WTC11 (cell line): ENCODE measurements around the gene WNT8B. TPM values are rescaled to one million over a fixed set of nuclear protein-coding genes. Genes with fewer than 3 reads are reported as not detected.

ENCODE experiments used
- ATAC-seq: fragments of 200-7000 bp; cut with Tn5 transposase; 2 replicates; pipeline ENCODE4 v1.10.0; 2021; ENCODE audit warnings: mild to moderate bottlenecking, moderate library complexity
- CTCF ChIA-PET: fragments of 300-600 bp; sonication (Branson Sonifier 250); formaldehyde crosslinking; loops from one replicate; lab custom pipeline; 2021; ENCODE audit warnings: antibody characterized with exemption; lab: Charles Lee
- POLR2A ChIA-PET: fragments of 350-600 bp; sonication (Branson Sonifier 250); formaldehyde crosslinking; loops from one replicate; lab custom pipeline; 2021; ENCODE audit warnings: antibody characterized with exemption; lab: Charles Lee
- DNase-seq: peaks from one replicate; pipeline ENCODE4 v3.0.0; 2021; ENCODE audit warnings: low spot score
- H3K27ac Mint-ChIP-seq: 2 replicates; pipeline ENCODE4 v1.8.0; 2021; ENCODE audit warnings: mixed read lengths
- H3K27me3 Mint-ChIP-seq: 2 replicates; pipeline ENCODE4 v1.8.0; 2021; ENCODE audit warnings: low read depth, mild to moderate bottlenecking, moderate library complexity, mixed read lengths
- H3K36me3 Mint-ChIP-seq: 2 replicates; pipeline ENCODE4 v1.8.0; 2021; ENCODE audit warnings: mixed read lengths
- H3K4me1 Mint-ChIP-seq: 2 replicates; pipeline ENCODE4 v1.8.0; 2022; ENCODE audit warnings: mixed read lengths
- H3K4me3 Mint-ChIP-seq: 2 replicates; pipeline ENCODE4 v1.8.0; 2021; ENCODE audit warnings: mild to moderate bottlenecking, moderate library complexity, mixed read lengths
- H3K9me3 Mint-ChIP-seq: 2 replicates; pipeline ENCODE4 v1.8.0; 2021; ENCODE audit warnings: mixed read lengths
- CDX4 ChIP-seq: fragments of 250-450 bp; sonication (Bioruptor Pico); IDR thresholded peaks from 2 replicates; pipeline ENCODE4 v1.9.0; 2021; ENCODE audit warnings: moderate library complexity, mild to moderate bottlenecking, inconsistent platforms, borderline replicate concordance
- E2F1 ChIP-seq: sonication (generic); formaldehyde crosslinking; IDR thresholded peaks from 2 replicates; pipeline ENCODE4 v1.8.0; 2022; ENCODE audit warnings: mild to moderate bottlenecking, missing genetic modification reagents
- EMX1 ChIP-seq: fragments of 250-450 bp; sonication (Bioruptor Pico); IDR thresholded peaks from 2 replicates; pipeline ENCODE4 v1.8.0; 2021; ENCODE audit warnings: mild to moderate bottlenecking
- FOXK1 ChIP-seq: sonication (generic); formaldehyde crosslinking; IDR thresholded peaks from 2 replicates; pipeline ENCODE4 v1.8.0; 2022; ENCODE audit warnings: mild to moderate bottlenecking, moderate library complexity, missing genetic modification reagents
- FOXP1 ChIP-seq: sonication (generic); formaldehyde crosslinking; IDR thresholded peaks from 2 replicates; pipeline ENCODE4 v1.8.0; 2022; ENCODE audit warnings: missing genetic modification reagents, mild to moderate bottlenecking, moderate library complexity, borderline replicate concordance
- FOXP4 ChIP-seq: sonication (generic); formaldehyde crosslinking; IDR thresholded peaks from 2 replicates; pipeline ENCODE4 v1.8.0; 2022; ENCODE audit warnings: mild to moderate bottlenecking, missing genetic modification reagents
- GABPB1 ChIP-seq: sonication (generic); formaldehyde crosslinking; IDR thresholded peaks from 2 replicates; pipeline ENCODE4 v1.8.1; 2023; ENCODE audit warnings: mild to moderate bottlenecking, missing genetic modification reagents
- GRHL2 ChIP-seq: fragments of 250-450 bp; sonication (Bioruptor Pico); IDR thresholded peaks from 2 replicates; pipeline ENCODE4 v1.8.0; 2022; ENCODE audit warnings: mild to moderate bottlenecking, moderate library complexity; ENCODE audit not compliant: insufficient replicate concordance, severe bottlenecking
- MXD4 ChIP-seq: fragments of 250-450 bp; sonication (Bioruptor Pico); IDR thresholded peaks from 2 replicates; pipeline ENCODE4 v1.8.0; 2021; ENCODE audit warnings: mild to moderate bottlenecking, moderate library complexity, borderline replicate concordance
- MYBL2 ChIP-seq: sonication (generic); formaldehyde crosslinking; IDR thresholded peaks from 2 replicates; pipeline ENCODE4 v1.8.1; 2023; ENCODE audit warnings: mild to moderate bottlenecking, moderate library complexity, missing genetic modification reagents
- NFE2L1 ChIP-seq: sonication (generic); formaldehyde crosslinking; IDR thresholded peaks from 2 replicates; pipeline ENCODE4 v1.8.1; 2023; ENCODE audit warnings: missing genetic modification reagents
- NR1H2 ChIP-seq: sonication (generic); formaldehyde crosslinking; IDR thresholded peaks from 2 replicates; pipeline ENCODE4 v1.9.0; 2021; ENCODE audit warnings: mild to moderate bottlenecking, moderate library complexity, missing genetic modification reagents
- OVOL2 ChIP-seq: fragments of 250-450 bp; sonication (Bioruptor Pico); IDR thresholded peaks from 2 replicates; pipeline ENCODE4 v1.9.0; 2021; ENCODE audit warnings: mild to moderate bottlenecking, borderline replicate concordance
- RORB ChIP-seq: fragments of 250-450 bp; sonication (Bioruptor Pico); IDR thresholded peaks from 2 replicates; pipeline ENCODE4 v1.9.0; 2021; ENCODE audit warnings: mild to moderate bottlenecking
- SOX15 ChIP-seq: fragments of 250-450 bp; sonication (Bioruptor Pico); IDR thresholded peaks from 2 replicates; pipeline ENCODE4 v1.9.0; 2021; ENCODE audit warnings: mild to moderate bottlenecking
- STAT6 ChIP-seq: sonication (generic); formaldehyde crosslinking; conservative IDR thresholded peaks from 2 replicates; pipeline ENCODE4 v1.8.1; 2023; ENCODE audit warnings: mild to moderate bottlenecking, low read depth, missing genetic modification reagents, moderate library complexity
- TEAD4 ChIP-seq: sonication (generic); formaldehyde crosslinking; IDR thresholded peaks from 2 replicates; pipeline ENCODE4 v1.8.0; 2022; ENCODE audit warnings: mild to moderate bottlenecking, missing genetic modification reagents
- TP53 ChIP-seq: sonication (generic); formaldehyde crosslinking; IDR thresholded peaks from 2 replicates; pipeline ENCODE4 v1.8.1; 2023; ENCODE audit warnings: mild to moderate bottlenecking, missing genetic modification reagents
- ZBTB21 ChIP-seq: sonication (generic); formaldehyde crosslinking; IDR thresholded peaks from 2 replicates; pipeline ENCODE4 v1.8.1; 2023; ENCODE audit warnings: mild to moderate bottlenecking, missing genetic modification reagents, borderline replicate concordance
- ZNF138 ChIP-seq: sonication (generic); formaldehyde crosslinking; conservative IDR thresholded peaks from 2 replicates; pipeline ENCODE4 v1.8.1; 2022; ENCODE audit warnings: mild to moderate bottlenecking, moderate library complexity, missing genetic modification reagents
- ZNF263 ChIP-seq: sonication (generic); formaldehyde crosslinking; IDR thresholded peaks from 2 replicates; pipeline ENCODE4 v1.8.1; 2022; ENCODE audit warnings: low read depth, mild to moderate bottlenecking, moderate library complexity, missing genetic modification reagents
- ZNF423 ChIP-seq: fragments of 250-450 bp; sonication (Bioruptor Pico); IDR thresholded peaks from 2 replicates; pipeline ENCODE4 v2.1.2; 2022; ENCODE audit warnings: mild to moderate bottlenecking, moderate library complexity
- total RNA-seq: library from RNA; stranded (reverse); gene quantifications from 3 replicates; pipeline ENCODE4 v1.2.3, GENCODE V29; 2021
- TF ChIP-seq, protein P1 (sequence below): sonication (generic); formaldehyde crosslinking; IDR thresholded peaks from 2 replicates; pipeline ENCODE4 v1.8.1; 2023; ENCODE audit warnings: mild to moderate bottlenecking, missing genetic modification reagents, moderate library complexity
- TF ChIP-seq, protein P2 (sequence below): sonication (generic); formaldehyde crosslinking; IDR thresholded peaks from 2 replicates; pipeline ENCODE4 v1.8.1; 2022; ENCODE audit warnings: low read depth, mild to moderate bottlenecking, moderate library complexity, missing genetic modification reagents, borderline replicate concordance
- TF ChIP-seq, protein P3 (sequence below): sonication (generic); formaldehyde crosslinking; IDR thresholded peaks from 2 replicates; pipeline ENCODE4 v1.8.0; 2022; ENCODE audit warnings: mild to moderate bottlenecking, missing genetic modification reagents
- TF ChIP-seq, protein P4 (sequence below): fragments of 200-600 bp; IDR thresholded peaks from 2 replicates; pipeline ENCODE4 v1.8.0; 2022; ENCODE audit warnings: antibody characterized with exemption

Gene WNT8B
- total RNA-seq, 1 experiment from 2014 or later: 0.68 TPM

DNA sequence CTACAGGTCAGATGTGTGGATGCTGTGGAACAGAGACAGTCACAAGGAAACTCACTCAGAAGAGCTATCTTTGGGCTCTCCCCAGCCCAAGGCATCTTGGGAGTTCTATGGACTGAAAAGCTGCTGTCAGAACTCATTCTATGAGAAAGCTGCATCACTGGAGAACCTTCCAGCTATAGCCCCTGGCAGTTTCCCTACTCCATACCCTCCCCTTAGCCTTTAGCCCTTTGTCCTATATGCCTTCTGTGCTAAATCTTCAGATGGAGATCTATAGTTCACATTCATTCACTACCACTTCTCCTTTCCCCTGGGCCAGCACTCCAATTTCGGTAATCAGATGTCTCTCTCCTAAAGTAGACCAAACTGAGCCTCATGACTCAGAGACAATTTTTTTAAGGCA lies 6.9 kb downstream of the WNT8B start:
- Mint-ChIP-seq H3K27ac (no peak overlapping the region), H3K27me3 (peaks cover 90% of the 10 kb centered on the region)
- CTCF ChIA-PET: interaction anchor here (2.2 to 3.1 kb wide), 4 partner anchors 13 to 49 kb away, joined by 8 to 22 read pairs (median 14); no protein-coding TSS in a partner anchor
- TF ChIP-seq FOXP1 (no peak), SOX15 (CRISPR knock-in tag) (no peak), NR1H2 (CRISPR knock-in tag) (no peak), GRHL2 (CRISPR knock-in tag) (no peak), MYBL2 (CRISPR knock-in tag) (no peak), EMX1 (CRISPR knock-in tag) (no peak), TP53 (CRISPR knock-in tag) (no peak), FOXP4 (CRISPR knock-in tag) (no peak), STAT6 (CRISPR knock-in tag) (no peak), ZBTB21 (CRISPR knock-in tag) (no peak), CDX4 (CRISPR knock-in tag) (no peak), ZNF138 (CRISPR knock-in tag) (no peak), OVOL2 (CRISPR knock-in tag) (no peak), NFE2L1 (CRISPR knock-in tag) (no peak)
- TF ChIP-seq, protein P1, sequence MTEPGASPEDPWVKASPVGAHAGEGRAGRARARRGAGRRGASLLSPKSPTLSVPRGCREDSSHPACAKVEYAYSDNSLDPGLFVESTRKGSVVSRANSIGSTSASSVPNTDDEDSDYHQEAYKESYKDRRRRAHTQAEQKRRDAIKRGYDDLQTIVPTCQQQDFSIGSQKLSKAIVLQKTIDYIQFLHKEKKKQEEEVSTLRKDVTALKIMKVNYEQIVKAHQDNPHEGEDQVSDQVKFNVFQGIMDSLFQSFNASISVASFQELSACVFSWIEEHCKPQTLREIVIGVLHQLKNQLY (CRISPR knock-in tag): no peak
- TF ChIP-seq, all 79 proteins: peak for 0
- Mint-ChIP-seq H3K9me3 (no peaks in the 10 kb centered on the region), H3K36me3 (no peaks in the 10 kb centered on the region), H3K4me1 (no peaks in the 10 kb centered on the region), H3K4me3 (no peak overlapping the region)
- DNase-seq (no peak), ATAC-seq (no peak)
- POLR2A ChIA-PET: no interaction called here

GRCh38 chr10:100470367-100470766 lies 7.6 kb downstream of the WNT8B start:
- peaks cover 90% of the 10 kb centered on the region for H3K27me3 Mint-ChIP-seq
- DNase-seq (no peak), ATAC-seq (no peak)
- ChIA-PET POLR2A (no interaction called here), CTCF (interaction anchor here (2.5 to 3.1 kb wide), 2 partner anchors 12 to 49 kb away, joined by 21 to 22 read pairs; no protein-coding TSS in a partner anchor)
- no peak overlapping the region for H3K27ac Mint-ChIP-seq
- no peaks in the 10 kb centered on the region for H3K4me1 Mint-ChIP-seq
- no peaks in the 10 kb centered on the region for H3K36me3 Mint-ChIP-seq
- no peak overlapping the region for H3K4me3 Mint-ChIP-seq
- no peaks in the 10 kb centered on the region for H3K9me3 Mint-ChIP-seq
- TF ChIP-seq, protein P2, sequence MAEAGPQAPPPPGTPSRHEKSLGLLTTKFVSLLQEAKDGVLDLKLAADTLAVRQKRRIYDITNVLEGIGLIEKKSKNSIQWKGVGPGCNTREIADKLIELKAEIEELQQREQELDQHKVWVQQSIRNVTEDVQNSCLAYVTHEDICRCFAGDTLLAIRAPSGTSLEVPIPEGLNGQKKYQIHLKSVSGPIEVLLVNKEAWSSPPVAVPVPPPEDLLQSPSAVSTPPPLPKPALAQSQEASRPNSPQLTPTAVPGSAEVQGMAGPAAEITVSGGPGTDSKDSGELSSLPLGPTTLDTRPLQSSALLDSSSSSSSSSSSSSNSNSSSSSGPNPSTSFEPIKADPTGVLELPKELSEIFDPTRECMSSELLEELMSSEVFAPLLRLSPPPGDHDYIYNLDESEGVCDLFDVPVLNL (CRISPR knock-in tag): no peak
- no peak for TF ChIP-seq GABPB1 (CRISPR knock-in tag)
- no peak for TF ChIP-seq E2F1
- TF ChIP-seq ZNF263 (CRISPR knock-in tag): no peak
- TF ChIP-seq, protein P3, sequence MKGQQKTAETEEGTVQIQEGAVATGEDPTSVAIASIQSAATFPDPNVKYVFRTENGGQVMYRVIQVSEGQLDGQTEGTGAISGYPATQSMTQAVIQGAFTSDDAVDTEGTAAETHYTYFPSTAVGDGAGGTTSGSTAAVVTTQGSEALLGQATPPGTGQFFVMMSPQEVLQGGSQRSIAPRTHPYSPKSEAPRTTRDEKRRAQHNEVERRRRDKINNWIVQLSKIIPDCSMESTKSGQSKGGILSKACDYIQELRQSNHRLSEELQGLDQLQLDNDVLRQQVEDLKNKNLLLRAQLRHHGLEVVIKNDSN (CRISPR knock-in tag): no peak
- TF ChIP-seq, protein P4, sequence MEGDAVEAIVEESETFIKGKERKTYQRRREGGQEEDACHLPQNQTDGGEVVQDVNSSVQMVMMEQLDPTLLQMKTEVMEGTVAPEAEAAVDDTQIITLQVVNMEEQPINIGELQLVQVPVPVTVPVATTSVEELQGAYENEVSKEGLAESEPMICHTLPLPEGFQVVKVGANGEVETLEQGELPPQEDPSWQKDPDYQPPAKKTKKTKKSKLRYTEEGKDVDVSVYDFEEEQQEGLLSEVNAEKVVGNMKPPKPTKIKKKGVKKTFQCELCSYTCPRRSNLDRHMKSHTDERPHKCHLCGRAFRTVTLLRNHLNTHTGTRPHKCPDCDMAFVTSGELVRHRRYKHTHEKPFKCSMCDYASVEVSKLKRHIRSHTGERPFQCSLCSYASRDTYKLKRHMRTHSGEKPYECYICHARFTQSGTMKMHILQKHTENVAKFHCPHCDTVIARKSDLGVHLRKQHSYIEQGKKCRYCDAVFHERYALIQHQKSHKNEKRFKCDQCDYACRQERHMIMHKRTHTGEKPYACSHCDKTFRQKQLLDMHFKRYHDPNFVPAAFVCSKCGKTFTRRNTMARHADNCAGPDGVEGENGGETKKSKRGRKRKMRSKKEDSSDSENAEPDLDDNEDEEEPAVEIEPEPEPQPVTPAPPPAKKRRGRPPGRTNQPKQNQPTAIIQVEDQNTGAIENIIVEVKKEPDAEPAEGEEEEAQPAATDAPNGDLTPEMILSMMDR: no peak
- no peak for TF ChIP-seq ZNF138 (CRISPR knock-in tag)
- no peak for TF ChIP-seq RORB
- TF ChIP-seq FOXK1: no peak
- TF ChIP-seq OVOL2 (CRISPR knock-in tag): no peak
- TF ChIP-seq TEAD4: no peak
- no peak for TF ChIP-seq ZNF423 (CRISPR knock-in tag)
- no peak for TF ChIP-seq EMX1 (CRISPR knock-in tag)
- TF ChIP-seq MXD4 (CRISPR knock-in tag): no peak
